ENCODE data around the gene AGK. TPM values are rescaled to one million over a fixed set of nuclear protein-coding genes. Genes with fewer than 3 reads are reported as not detected.

Gene AGK
- polyA plus RNA-seq, 6 donors from 2014 or later, result 16.5 to 25.1 (median 18.1) TPM

DNA sequence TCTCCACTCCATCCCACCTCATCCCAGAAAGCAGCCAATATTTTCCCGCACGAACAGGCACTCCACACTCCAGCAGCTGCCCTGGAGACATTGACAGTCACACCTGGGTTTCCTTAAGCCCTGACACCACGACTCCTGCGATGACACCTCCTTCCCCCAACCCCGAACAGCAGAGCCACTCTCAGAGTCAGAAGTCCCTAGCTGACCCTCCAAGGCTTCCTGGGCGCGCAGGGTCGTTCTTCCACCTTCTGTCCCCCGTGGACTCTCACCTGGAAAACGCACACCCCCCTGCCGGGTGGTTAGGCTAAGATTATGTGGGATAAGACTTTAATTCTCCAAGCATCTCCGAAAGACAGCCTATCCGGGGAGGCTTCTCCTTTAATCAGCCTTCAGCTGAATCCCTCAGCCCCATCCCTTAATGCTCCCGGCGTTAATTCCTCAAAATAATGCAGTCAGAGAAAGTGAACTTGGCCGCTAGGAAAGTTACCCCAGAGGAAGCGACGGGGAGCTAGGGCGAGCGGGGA is 149.7 kb downstream of the AGK start:
- H3K4me1 Mint-ChIP-seq, result peaks cover 44 to 58% (median 57%) of the 10 kb centered on the region in 3 donors
- DNase-seq (no peak), ATAC-seq (ENCODE audit: low read depth in 2 of 2) (no peak)
- no peaks in the 10 kb centered on the region for H3K36me3 Mint-ChIP-seq
- no peaks in the 10 kb centered on the region for H3K9me3 Mint-ChIP-seq
- H3K4me3 Mint-ChIP-seq, result peak overlapping the region; percentile 89 to 95 (median 92)
- H3K27me3 Mint-ChIP-seq, result no peaks in the 10 kb centered on the region
- H3K27ac Mint-ChIP-seq, result peak overlapping the region; percentile 88 to 98 (median 95)

DNA sequence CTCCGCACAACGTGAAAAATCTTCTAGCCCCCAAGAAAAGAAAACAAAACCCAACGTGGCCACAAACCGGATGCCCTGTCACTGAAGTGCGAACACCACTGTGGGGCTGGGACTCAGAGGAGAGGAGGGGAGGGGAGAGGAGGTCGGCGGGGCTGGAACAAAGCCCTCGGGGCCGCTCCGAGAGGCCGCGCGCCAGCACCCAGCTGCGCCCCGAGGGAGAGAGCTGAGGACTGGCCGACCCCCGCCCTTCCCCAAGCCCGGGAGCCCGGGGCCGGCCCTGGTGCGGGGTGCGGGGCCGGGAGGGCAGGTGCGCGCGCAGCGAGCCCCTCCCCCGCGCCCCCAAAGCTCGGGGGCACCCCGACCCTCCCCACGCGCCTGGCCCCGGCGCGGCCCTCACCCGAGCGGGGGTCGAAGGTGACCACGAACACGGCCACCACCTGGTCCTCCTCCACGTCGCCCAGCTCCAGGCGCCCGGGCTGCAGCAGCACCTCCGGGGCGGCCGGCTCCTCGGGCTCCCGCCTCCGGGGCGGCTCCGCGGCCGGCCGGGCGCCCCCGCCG is 150.4 kb downstream of the AGK start:
- H3K4me3 Mint-ChIP-seq, result peak overlapping the region; percentile 89 to 95 (median 92)
- H3K9me3 Mint-ChIP-seq, result no peaks in the 10 kb centered on the region
- H3K4me1 Mint-ChIP-seq, result peaks cover 38 to 52% (median 52%) of the 10 kb centered on the region in 3 donors
- no peaks in the 10 kb centered on the region for H3K27me3 Mint-ChIP-seq
- no peaks in the 10 kb centered on the region for H3K36me3 Mint-ChIP-seq
- ATAC-seq (ENCODE audit: low read depth in 2 of 2), result peak; percentile 79 to 80
- peak; percentile 82 for DNase-seq
- H3K27ac Mint-ChIP-seq, result peak overlapping the region; percentile 56 to 98 (median 91)

- Mint-ChIP-seq H3K9me3 (no peaks in the 10 kb centered on the region), H3K4me1 (peaks cover 34 to 46% (median 46%) of the 10 kb centered on the region in 3 donors)
Observed at GRCh38 chr7:141702047-141702567, 150.9 kb downstream of the AGK start, which contains the start of gene DENND11. TSS of gene DENND11 (minus strand) at chr7:141702166. CDS start at chr7:141702153, 13 bp downstream.

DNA sequence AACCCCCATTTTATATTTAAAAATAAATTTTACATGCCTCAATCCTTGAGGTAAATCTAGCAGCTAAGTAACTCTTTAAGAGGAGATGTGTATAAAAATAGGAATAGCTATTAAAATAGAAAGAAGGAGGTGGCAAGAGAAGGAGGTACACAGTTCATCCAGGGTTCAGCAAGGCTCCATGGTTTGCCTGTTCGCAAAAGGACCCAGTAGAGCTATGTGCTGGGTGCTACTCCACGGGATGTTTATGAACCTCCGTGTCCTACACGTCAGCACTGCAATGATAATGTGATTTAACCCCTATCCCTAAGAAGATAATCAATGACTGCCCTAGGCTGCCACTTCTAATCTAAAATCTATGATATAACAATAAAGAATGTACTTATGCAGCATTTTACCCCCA is 151.7 kb downstream of the AGK start:
- Mint-ChIP-seq H3K4me3 (peak overlapping the region in 7 of 8 donors; percentile 79 to 92 (median 88)), H3K4me1 (peaks cover 30 to 38% (median 38%) of the 10 kb centered on the region in 3 donors), H3K36me3 (no peaks in the 10 kb centered on the region), H3K27ac (peak overlapping the region in 4 of 6 donors; percentile 23 to 97 (median 94)), H3K27me3 (no peaks in the 10 kb centered on the region), H3K9me3 (no peaks in the 10 kb centered on the region)
- DNase-seq, result no peak
- no peak for ATAC-seq (ENCODE audit: low read depth in 2 of 2)

More at GRCh38 chr7:141702047-141702567, 150.9 kb downstream of the AGK start, which contains the start of gene DENND11:
- DNase-seq (peak; percentile 65), ATAC-seq (ENCODE audit: low read depth in 2 of 2) (peak; percentile 70)
- Mint-ChIP-seq H3K36me3 (no peaks in the 10 kb centered on the region), H3K4me3 (peak within 1 kb of the TSS; percentile 89 to 95 (median 92)), H3K27me3 (no peaks in the 10 kb centered on the region), H3K27ac (peak within 1 kb of the TSS; percentile 94 to 98 (median 96))

DNA sequence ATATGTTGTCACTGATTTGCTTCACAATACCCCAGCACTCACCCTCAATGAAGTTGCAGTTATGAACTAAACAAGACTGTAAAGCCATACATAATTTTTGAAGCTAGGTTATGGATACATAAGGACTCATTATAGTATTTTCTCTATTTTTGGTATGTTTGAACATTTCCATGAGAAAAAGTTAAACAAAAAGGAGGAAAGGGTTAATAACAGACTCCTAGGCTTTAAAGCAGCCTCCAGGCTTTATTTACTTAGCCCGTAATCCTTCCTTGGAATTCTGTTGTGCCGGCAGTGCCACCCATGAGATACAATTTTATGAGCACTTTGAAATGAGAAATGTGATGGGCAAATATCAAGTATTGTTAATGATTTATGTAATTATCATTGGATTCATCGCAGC is 152.9 kb downstream of the AGK start:
- no peak for DNase-seq
- Mint-ChIP-seq H3K4me3 (peak overlapping the region in 1 of 8 donors; percentile 67), H3K36me3 (no peaks in the 10 kb centered on the region), H3K4me1 (peaks cover 23 to 26% (median 26%) of the 10 kb centered on the region in 3 donors), H3K27me3 (no peaks in the 10 kb centered on the region), H3K9me3 (no peaks in the 10 kb centered on the region), H3K27ac (no peak overlapping the region)
- no peak for ATAC-seq (ENCODE audit: low read depth in 2 of 2)

DNA sequence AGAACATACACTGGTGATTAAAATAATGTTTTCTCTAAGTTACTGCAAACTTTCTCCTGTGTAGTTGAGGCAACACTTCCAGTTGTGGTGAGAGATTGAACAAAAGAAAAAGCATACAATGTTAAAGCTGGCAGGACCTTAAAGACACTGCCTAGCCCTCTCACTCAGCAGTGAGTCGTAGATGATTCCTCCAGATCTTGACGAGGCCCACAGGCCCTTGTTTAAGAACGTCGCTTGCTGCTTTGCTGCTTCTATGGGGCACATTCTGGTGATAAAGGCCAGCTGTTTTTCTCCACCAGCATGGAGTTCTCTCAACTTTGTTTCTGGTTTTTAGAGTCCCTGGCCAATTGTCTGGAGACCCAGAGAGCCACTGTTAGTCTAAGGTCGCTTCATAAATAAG is 153.5 kb downstream of the AGK start:
- Mint-ChIP-seq H3K36me3 (no peaks in the 10 kb centered on the region), H3K4me3 (peak overlapping the region in 1 of 8 donors; percentile 80), H3K27me3 (no peaks in the 10 kb centered on the region), H3K9me3 (no peaks in the 10 kb centered on the region), H3K27ac (peak overlapping the region in 2 of 6 donors; percentile 35 to 64), H3K4me1 (peaks cover 18 to 21% (median 20%) of the 10 kb centered on the region in 3 donors)
- ATAC-seq (ENCODE audit: low read depth in 2 of 2) (no peak), DNase-seq (no peak)

Other genes starting within 250 kb of the AGK start
- 10 to 100 TPM; 11.4 to 32.2 (median 22.9) TPM for gene DENND11, start 150.8 kb downstream of the AGK start, polyA plus RNA-seq (ENCODE audit: low read depth in 6 of 6)
- under 1 TPM in 1 of 6 donors, not detected in 5; 0.52 TPM for gene WEE2, start 156.9 kb downstream of the AGK start, polyA plus RNA-seq (ENCODE audit: low read depth in 6 of 6)
- gene SSBP1, start 186.9 kb downstream of the AGK start, polyA plus RNA-seq (ENCODE audit: low read depth in 6 of 6), result 100 to 1,000 TPM; 246 to 345 (median 302) TPM
- not detected for gene TAS2R3, start 212.7 kb downstream of the AGK start, polyA plus RNA-seq (ENCODE audit: low read depth in 6 of 6)
- gene TAS2R4, start 225.3 kb downstream of the AGK start, polyA plus RNA-seq (ENCODE audit: low read depth in 6 of 6), result under 1 TPM in 1 of 6 donors, not detected in 5; 0.10 TPM
- under 1 TPM in 3 of 6 donors, not detected in 3; 0.25 to 0.64 (median 0.36) TPM for gene TAS2R5, start 238.8 kb downstream of the AGK start, polyA plus RNA-seq (ENCODE audit: low read depth in 6 of 6)